GM19468 (cell line): ENCODE data around the gene FAM168B.

Experiments used
- ATAC-seq: cut with Tn5 transposase; IDR thresholded peaks from one replicate; pipeline ENCODE4 v1.9.1; 2021; ENCODE audit warnings: mild to moderate bottlenecking, moderate library complexity, moderate number of reproducible peaks; ENCODE audit not compliant: unreplicated experiment; ENCODE audit errors: extremely low read depth

FAM168B gene

DNA sequence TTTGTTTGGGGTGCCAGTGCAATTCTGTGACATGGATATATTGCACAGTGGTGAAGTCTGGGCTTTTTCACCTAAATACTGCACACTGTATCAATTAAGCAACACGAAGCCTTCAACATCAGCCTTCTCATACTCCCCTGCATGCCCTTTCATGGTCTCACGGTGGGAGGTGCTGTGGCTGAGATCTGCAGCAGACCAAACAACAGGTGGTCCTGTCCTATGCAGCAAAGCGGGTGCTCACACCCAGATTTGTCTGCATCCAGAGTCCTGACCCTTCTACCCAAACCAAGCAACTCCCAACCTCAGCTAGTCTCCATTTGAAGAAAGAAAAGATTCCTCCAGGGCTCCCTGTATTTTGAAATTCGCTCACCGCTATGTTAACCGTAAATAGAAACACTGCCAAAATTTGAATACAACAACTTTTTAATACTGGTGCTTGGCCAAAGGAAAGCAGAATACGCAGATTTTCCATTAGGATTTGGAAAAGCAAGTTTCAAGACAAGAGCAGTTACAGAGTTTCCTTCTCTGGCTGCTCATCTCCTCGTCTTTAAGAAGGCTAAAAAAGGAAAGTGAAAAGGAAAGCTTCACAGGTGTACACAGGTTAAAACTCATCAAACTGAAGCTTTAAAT is 34.9 kb downstream of the FAM168B start:
- no peak for ATAC-seq

GRCh38 chr2:131056932-131057287 is 36.4 kb downstream of the FAM168B start:
- no peak for ATAC-seq

- no peak for ATAC-seq
Measured at GRCh38 chr2:131056204-131056931, 36.9 kb downstream of the FAM168B start.

GRCh38 chr2:131055169-131056065 is 37.8 kb downstream of the FAM168B start:
- ATAC-seq, result no peak

GRCh38 chr2:131054488-131054887 is 38.8 kb downstream of the FAM168B start:
- ATAC-seq, result no peak

DNA sequence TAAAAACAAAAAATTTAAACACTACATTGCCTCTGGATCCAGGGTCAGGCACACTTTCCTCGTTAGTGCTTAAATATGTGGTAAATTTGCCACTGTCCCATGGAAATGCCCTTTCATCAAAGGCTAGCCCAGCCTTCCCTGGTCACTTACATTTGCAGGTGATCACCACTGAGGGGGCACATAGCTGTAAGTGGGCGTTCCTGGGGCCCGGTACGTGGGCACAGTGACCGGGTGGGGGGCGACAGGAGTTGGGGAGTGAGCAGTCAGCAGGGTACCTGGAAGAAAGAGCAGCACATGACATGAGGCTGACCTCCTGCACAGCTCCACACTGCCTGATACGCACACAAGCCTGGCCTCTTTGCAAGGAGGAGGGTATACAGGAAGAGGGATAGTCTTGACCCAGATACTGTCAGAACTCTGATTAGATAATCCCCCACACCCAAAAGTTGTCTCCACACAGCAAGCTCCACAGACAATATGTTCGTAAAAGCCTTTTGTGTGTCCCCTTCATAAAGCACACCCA is 40.5 kb downstream of the FAM168B start:
- no peak for ATAC-seq

DNA sequence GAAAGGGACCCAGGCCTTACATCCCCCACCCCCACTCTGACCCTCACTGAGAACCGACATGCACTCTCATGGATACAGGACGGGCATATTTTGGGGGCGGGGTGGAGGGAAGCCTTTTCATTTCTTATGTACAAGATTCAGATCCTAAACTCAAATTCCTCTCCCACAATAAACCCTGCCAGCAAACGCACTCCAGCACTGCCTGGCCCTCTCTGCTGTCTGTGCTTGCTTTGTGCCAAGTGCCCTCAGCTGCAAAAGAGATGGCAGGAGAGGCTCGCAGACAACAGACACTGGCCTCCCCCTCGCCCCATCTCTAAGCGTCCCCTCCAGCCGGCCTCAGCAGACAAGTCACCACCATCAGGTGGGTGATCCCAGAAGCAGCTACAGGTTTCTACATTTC is 42.4 kb downstream of the FAM168B start:
- ATAC-seq, result no peak

- no peak for ATAC-seq
Measured at GRCh38 chr2:131049150-131049718, 44.0 kb downstream of the FAM168B start.

GRCh38 chr2:131048641-131049040 is 44.6 kb downstream of the FAM168B start:
- no peak for ATAC-seq

DNA sequence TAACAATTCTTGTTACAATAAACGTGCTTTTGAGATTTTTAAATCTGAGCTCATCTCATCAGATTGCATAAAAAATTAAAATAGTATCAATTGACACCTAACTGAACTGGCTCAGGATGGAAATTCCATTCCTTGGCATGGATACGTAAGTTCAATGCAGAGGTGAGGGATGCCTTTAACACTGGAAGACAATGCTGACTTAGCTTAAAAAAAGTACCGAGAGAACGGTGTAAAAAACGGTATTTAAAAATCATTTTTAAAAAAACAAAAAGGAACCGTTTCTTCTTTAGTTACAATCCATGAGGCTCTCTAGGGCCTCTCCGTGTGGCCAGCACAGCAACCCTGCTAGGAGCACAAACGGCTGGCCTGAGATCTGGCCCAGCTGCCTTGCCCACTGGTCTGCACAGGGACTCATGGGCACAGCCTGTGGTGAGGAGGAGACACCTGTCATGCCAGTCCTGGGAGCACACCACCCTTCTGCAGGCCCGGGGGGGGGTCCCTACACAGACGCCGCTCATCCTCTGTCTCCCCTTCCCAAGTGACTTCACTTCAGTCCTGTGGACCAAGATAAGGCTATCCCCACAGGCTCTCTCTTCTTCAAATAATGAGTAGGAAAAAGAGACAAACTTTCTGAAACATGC is 45.2 kb downstream of the FAM168B start:
- no peak for ATAC-seq

- ATAC-seq, result no peak
Measured at GRCh38 chr2:131046918-131047652, 46.2 kb downstream of the FAM168B start.

- ATAC-seq, result no peak
Measured at GRCh38 chr2:131046028-131046917, 47.0 kb downstream of the FAM168B start.

DNA sequence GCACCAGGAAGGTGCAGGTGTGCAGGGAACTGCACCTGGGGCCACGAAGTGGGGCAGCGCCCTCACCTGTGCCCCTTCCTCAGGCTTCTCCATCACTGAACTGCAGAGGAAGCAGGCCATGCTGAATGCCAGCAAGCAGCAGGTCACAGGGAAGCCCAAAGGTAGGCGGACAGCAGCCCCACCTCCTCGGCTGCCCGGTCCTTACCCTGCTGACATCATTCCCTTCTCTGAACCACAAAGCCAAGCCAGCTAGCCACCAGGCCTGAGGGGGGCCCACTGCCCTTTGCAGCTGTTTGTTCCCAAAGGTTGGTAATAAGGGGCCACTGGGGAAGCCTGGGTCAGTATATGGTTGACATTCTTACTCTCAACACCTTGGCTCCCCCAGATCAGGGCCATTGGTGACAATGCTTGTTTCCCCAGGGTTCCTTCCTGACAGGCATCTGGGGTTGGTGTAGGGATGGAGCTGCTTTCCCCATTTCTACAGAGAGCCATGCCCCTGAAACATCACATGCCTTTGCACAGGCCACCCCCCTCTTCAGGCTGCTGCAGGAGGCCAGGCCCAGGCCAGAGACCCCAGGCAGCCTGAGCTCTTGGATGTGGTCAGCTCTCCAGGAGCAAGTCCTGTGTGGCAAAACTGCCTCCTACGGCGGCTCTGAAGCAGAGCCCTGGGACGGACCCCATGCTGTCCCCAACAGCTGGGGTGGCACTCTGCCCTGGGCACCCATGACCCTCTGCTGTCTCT is 47.8 kb downstream of the FAM168B start:
- no peak for ATAC-seq

DNA sequence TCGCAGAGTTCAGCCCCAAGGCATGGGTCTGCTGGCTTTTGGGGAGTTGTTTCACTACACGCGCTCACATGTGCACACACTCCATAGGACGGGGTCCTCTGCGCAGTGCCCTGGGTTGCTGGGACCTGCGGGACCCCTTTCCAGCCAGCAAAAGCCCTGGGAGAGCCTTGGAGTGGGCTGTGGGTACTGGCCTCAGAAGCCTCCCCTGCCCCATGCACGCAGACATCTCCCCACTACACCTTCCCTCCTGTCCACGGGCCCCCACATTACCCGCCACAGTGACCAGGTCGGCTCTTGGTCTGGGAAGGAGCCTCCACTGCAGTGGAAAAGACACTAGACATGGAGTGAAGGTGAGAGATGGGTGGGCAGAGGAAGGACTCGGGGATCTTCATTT is 48.5 kb downstream of the FAM168B start:
- ATAC-seq, result no peak

- ATAC-seq, result no peak
Measured at GRCh38 chr2:131044075-131044756, 49.0 kb downstream of the FAM168B start.

GRCh38 chr2:131043199-131044074 is 49.8 kb downstream of the FAM168B start:
- no peak for ATAC-seq
